Liver (tissue), 9 donors: ENCODE results near the gene TLN1. TPM values are rescaled to one million over a fixed set of nuclear protein-coding genes. Genes with fewer than 3 reads are reported as not detected.

ENCODE experiments used
- DNase-seq: peaks from one replicate; pipeline ENCODE4 v3.0.0-alpha.2; 2017; ENCODE audit warnings: low spot score
- H3K27ac ChIP-seq, 2 donors: one replicate each; pipeline ENCODE4 v1.7.0; 2013; ENCODE audit warnings: inconsistent platforms in 2 of 2, low read length in 2 of 2, control low read depth in 1 of 2, low read depth in 1 of 2, mild to moderate bottlenecking in 1 of 2
- H3K27me3 ChIP-seq, 4 donors: one replicate each; pipeline versions ENCODE4 v1.6.1 to v1.7.0; 2013; ENCODE audit warnings: low read length in 3 of 4, inconsistent platforms in 1 of 4, mild to moderate bottlenecking in 1 of 4, moderate library complexity in 1 of 4; ENCODE audit not compliant: control insufficient read depth in 4 of 4, insufficient read depth in 4 of 4
- H3K36me3 ChIP-seq, 4 donors: one replicate each; pipeline versions ENCODE4 v1.6.1 to v1.7.0; 2013; ENCODE audit warnings: low read length in 3 of 4, mild to moderate bottlenecking in 3 of 4, low read depth in 1 of 4, moderate library complexity in 1 of 4; ENCODE audit not compliant: control insufficient read depth in 4 of 4, insufficient read depth in 3 of 4
- H3K4me1 ChIP-seq, 4 donors: one replicate each; pipeline versions ENCODE4 v1.6.1 to v1.7.0; 2013; ENCODE audit warnings: low read length in 3 of 4, mild to moderate bottlenecking in 3 of 4, moderate library complexity in 1 of 4; ENCODE audit not compliant: control insufficient read depth in 4 of 4, insufficient read depth in 4 of 4
- H3K4me3 ChIP-seq, 3 donors: one replicate each; pipeline versions ENCODE4 v1.6.1 to v1.7.0; 2013; ENCODE audit warnings: low read length in 3 of 3, control low read depth in 1 of 3, low read depth in 1 of 3, mild to moderate bottlenecking in 1 of 3
- H3K9ac ChIP-seq, 2 donors: one replicate each; pipeline ENCODE4 v1.7.0; 2013; ENCODE audit warnings: low read length in 2 of 2, mild to moderate bottlenecking in 2 of 2, moderate library complexity in 2 of 2, control low read depth in 1 of 2, low read depth in 1 of 2
- H3K9me3 ChIP-seq, 4 donors: one replicate each; pipeline versions ENCODE4 v1.6.1 to v1.7.0; 2013; ENCODE audit warnings: low read length in 3 of 4; ENCODE audit not compliant: control insufficient read depth in 4 of 4
- CTCF ChIP-seq: fragments of 150-350 bp; IDR thresholded peaks from 2 replicates; pipeline ENCODE4 v1.5.1; 2017; ENCODE audit warnings: improper control_type of control experiment, low read depth, low read length; ENCODE audit not compliant: missing input control
- EGR1 ChIP-seq, 2 donors: IDR thresholded peaks; 2 replicates each; pipeline ENCODE4 v1.6.1; 2016 to 2018; ENCODE audit warnings: antibody characterized with exemption in 2 of 2, low read depth in 2 of 2
- FOXA1 ChIP-seq: IDR thresholded peaks from 2 replicates; pipeline ENCODE4 v1.6.1; 2016; ENCODE audit warnings: antibody characterized with exemption
- FOXA2 ChIP-seq: IDR thresholded peaks from 2 replicates; pipeline ENCODE4 v1.6.1; 2016; ENCODE audit warnings: antibody characterized with exemption
- GABPA ChIP-seq, 2 donors: IDR thresholded peaks in 1 of 2; conservative IDR thresholded peaks in 1 of 2; 2 replicates each; pipeline ENCODE4 v1.6.1; 2016; ENCODE audit warnings: antibody characterized with exemption in 2 of 2, mild to moderate bottlenecking in 1 of 2, moderate library complexity in 1 of 2
- JUND ChIP-seq, 2 donors: IDR thresholded peaks; 2 replicates each; pipeline ENCODE4 v1.6.1; 2016; ENCODE audit warnings: antibody characterized with exemption in 2 of 2
- RAD21 ChIP-seq, 2 donors: IDR thresholded peaks; 2 replicates each; pipeline ENCODE4 v1.6.1; 2016; ENCODE audit warnings: antibody characterized with exemption in 2 of 2, mild to moderate bottlenecking in 2 of 2
- REST ChIP-seq: IDR thresholded peaks from 2 replicates; pipeline ENCODE4 v1.6.1; 2016; ENCODE audit warnings: antibody characterized with exemption, mild to moderate bottlenecking
- RXRA ChIP-seq, 2 donors: IDR thresholded peaks; 2 replicates each; pipeline ENCODE4 v1.6.1; 2017 to 2018; ENCODE audit warnings: antibody characterized with exemption in 2 of 2, mild to moderate bottlenecking in 1 of 2
- SP1 ChIP-seq: IDR thresholded peaks from 2 replicates; pipeline ENCODE4 v1.6.1; 2018; ENCODE audit warnings: antibody characterized with exemption, mild to moderate bottlenecking
- TAF1 ChIP-seq: conservative IDR thresholded peaks from 2 replicates; pipeline ENCODE4 v1.6.1; 2016; ENCODE audit warnings: antibody characterized with exemption, mild to moderate bottlenecking
- ZBTB33 ChIP-seq: IDR thresholded peaks from 2 replicates; pipeline ENCODE4 v1.6.1; 2016; ENCODE audit warnings: antibody characterized with exemption
- WGBS: extraction: QIAGEN DNeasy Blood & Tissue Kit; methylation state at CpG from one replicate; pipeline ENCODE4 v1.1.7; 2013; 5-methylcytosine and 5-hydroxymethylcytosine counted together
- polyA plus RNA-seq, 2 donors: library from polyadenylated mRNA; stranded (reverse) in 1 of 2; unstranded in 1 of 2; fragments of 200-250 nt in 1 of 2; fragments of >200 nt in 1 of 2; fragmentation: Nextera tagmentation in 1 of 2; extraction: Ambion mirVana in 1 of 2; gene quantifications; one replicate each; pipeline versions ENCODE4 v1.2.1 to v1.2.3, GENCODE V29; 2013 to 2015
- total RNA-seq, 2 donors: library from RNA; depleted of rRNA; stranded (reverse); fragments of >200 nt; gene quantifications; one replicate each; pipeline ENCODE4 v1.2.3, GENCODE V29; 2014
- TF ChIP-seq, protein P1 (sequence below): IDR thresholded peaks from 2 replicates; pipeline ENCODE4 v1.6.1; 2016; ENCODE audit warnings: antibody characterized with exemption
- TF ChIP-seq, protein P2 (sequence below): IDR thresholded peaks from 2 replicates; pipeline ENCODE4 v1.6.1; 2016; ENCODE audit warnings: antibody characterized with exemption
- donor health status: healthy.
- donor health status: healthy.
- donor health status: healthy.
- donor health status: healthy.
- donor health status: healthy.

TLN1 gene
- total and polyA plus RNA-seq, 4 donors, result 24.5 to 184 (median 125) TPM

- Histone ChIP-seq H3K9me3 (no peaks in the 10 kb centered on the region), H3K36me3 (peaks cover 0 to under 1% (median 0%) of the 10 kb centered on the region in 4 donors), H3K9ac (no peak overlapping the region), H3K4me3 (no peak overlapping the region), H3K27ac (no peak overlapping the region), H3K27me3 (no peaks in the 10 kb centered on the region), H3K4me1 (peaks cover 7 to 22% (median 12%) of the 10 kb centered on the region in 4 donors)
- whole genome bisulfite sequencing, result 96% methylated on average over 4 of the region's 4 CpGs
- no peak for TF ChIP-seq RAD21 (IDR thresholded peaks at IDR 0.05)
- no peak for TF ChIP-seq EGR1 (IDR thresholded peaks at IDR 0.05; ENCODE audit: low read depth in 2 of 2)
- no peak for TF ChIP-seq SP1
- TF ChIP-seq CTCF, result no peak
- no peak for TF ChIP-seq TAF1
- no peak for TF ChIP-seq ZBTB33
- TF ChIP-seq REST, result no peak
- TF ChIP-seq, protein P1, sequence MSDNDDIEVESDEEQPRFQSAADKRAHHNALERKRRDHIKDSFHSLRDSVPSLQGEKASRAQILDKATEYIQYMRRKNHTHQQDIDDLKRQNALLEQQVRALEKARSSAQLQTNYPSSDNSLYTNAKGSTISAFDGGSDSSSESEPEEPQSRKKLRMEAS, result no peak
- no peak for DNase-seq
These were observed 27.8 kb upstream of the TLN1 start for GRCh38 chr9:35759795-35760194.

- Histone ChIP-seq H3K9me3 (no peaks in the 10 kb centered on the region), H3K27me3 (no peaks in the 10 kb centered on the region), H3K4me3 (no peak overlapping the region), H3K27ac (peak overlapping the region in 1 of 2 donors; percentile 98), H3K4me1 (peaks cover 7 to 24% (median 12%) of the 10 kb centered on the region in 4 donors), H3K36me3 (peaks cover 3 to 11% (median 8%) of the 10 kb centered on the region in 4 donors), H3K9ac (no peak overlapping the region)
- DNase-seq, result no peak
- WGBS, result 57% methylated on average over 3 of the region's 3 CpGs
- TF ChIP-seq EGR1 (IDR thresholded peaks at IDR 0.05; ENCODE audit: low read depth in 2 of 2), result no peak
- no peak for TF ChIP-seq GABPA (IDR thresholded peaks at IDR 0.05 in 1 of 2, conservative IDR thresholded peaks at IDR 0.05 in 1 of 2)
- TF ChIP-seq REST, result no peak
- no peak for TF ChIP-seq SP1
- TF ChIP-seq JUND (IDR thresholded peaks at IDR 0.05), result no peak
- no peak for TF ChIP-seq FOXA1
- TF ChIP-seq RXRA (IDR thresholded peaks at IDR 0.05), result no peak
- no peak for TF ChIP-seq CTCF
- TF ChIP-seq, protein P1, result no peak
- no peak for TF ChIP-seq FOXA2
- TF ChIP-seq, protein P2, sequence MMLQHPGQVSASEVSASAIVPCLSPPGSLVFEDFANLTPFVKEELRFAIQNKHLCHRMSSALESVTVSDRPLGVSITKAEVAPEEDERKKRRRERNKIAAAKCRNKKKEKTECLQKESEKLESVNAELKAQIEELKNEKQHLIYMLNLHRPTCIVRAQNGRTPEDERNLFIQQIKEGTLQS, result no peak
- no peak for TF ChIP-seq RAD21 (IDR thresholded peaks at IDR 0.05)
These were observed 26.6 kb upstream of the TLN1 start for GRCh38 chr9:35758475-35759050.
